Mesothelial cell of epicardium (in vitro differentiated cells): ENCODE measurements around the gene NOS1AP. TPM values are rescaled to one million over a fixed set of nuclear protein-coding genes. Genes with fewer than 3 reads are reported as not detected.
"Not testable (repeated sequence)": the region's sequence is repeated elsewhere in the genome, so short reads cannot be mapped to it uniquely, and the experiment has no call there.

Experiments used
- DNase-seq, 2 experiments: peaks; one replicate each; pipeline ENCODE4 v3.0.0; 2021; ENCODE audit warnings: low spot score in 2 of 2; ENCODE audit not compliant: unreplicated experiment in 2 of 2
- H3K27ac Mint-ChIP-seq: 2 replicates; pipeline ENCODE4 v1.8.0; 2021; ENCODE audit warnings: mixed read lengths
- H3K27me3 Mint-ChIP-seq: 2 replicates; pipeline ENCODE4 v1.8.0; 2021; ENCODE audit warnings: low read depth, mixed read lengths
- H3K36me3 Mint-ChIP-seq: 2 replicates; pipeline ENCODE4 v1.8.0; 2021; ENCODE audit warnings: mixed read lengths
- H3K4me1 Mint-ChIP-seq: 2 replicates; pipeline ENCODE4 v1.8.0; 2021; ENCODE audit warnings: mixed read lengths
- H3K4me3 Mint-ChIP-seq: 2 replicates; pipeline ENCODE4 v1.8.0; 2021; ENCODE audit warnings: mild to moderate bottlenecking, moderate library complexity, mixed read lengths
- H3K9me3 Mint-ChIP-seq: 2 replicates; pipeline ENCODE4 v1.8.0; 2021; ENCODE audit warnings: mixed read lengths
- microRNA-seq: library from miRNA; unstranded; fragments of <30 nt; microRNA quantifications from one replicate; pipeline ENCODE4 v1.2.0, GENCODE V29; 2021; ENCODE audit warnings: inconsistent platforms, mixed read lengths
- total RNA-seq: library from RNA; stranded (reverse); gene quantifications from 3 replicates; pipeline ENCODE4 v1.2.1, GENCODE V29; 2021
- TF ChIP-seq, protein P1 (sequence below): fragments of 200-600 bp; sonication (generic); IDR thresholded peaks from one replicate; pipeline ENCODE4 v1.5.0; 2021; ENCODE audit warnings: antibody characterized with exemption; ENCODE audit not compliant: unreplicated experiment

The NOS1AP gene
- total RNA-seq, 1 donor from 2014 or later, result 4.4 TPM

DNA sequence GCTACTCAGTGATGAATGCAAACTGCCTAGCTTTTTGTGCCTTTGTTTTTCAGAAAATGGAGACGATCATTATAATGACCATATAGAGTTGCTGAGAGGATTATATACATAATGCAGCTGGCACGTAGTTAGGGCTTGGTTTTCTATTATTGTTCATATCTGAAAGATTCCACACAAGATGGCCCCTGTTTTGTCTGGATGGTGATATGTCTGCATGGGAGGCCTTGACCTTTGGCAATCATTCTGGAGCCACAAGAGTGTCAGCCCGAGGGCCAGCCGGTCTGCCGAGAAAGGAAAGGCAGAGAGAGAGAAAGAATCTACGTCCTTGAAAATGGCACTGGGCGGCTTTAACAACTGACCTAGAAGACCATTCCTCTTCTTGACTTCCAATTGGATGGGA, 348.2 kb downstream of the NOS1AP start:
- Mint-ChIP-seq H3K4me3 (no peak overlapping the region), H3K9me3 (peaks cover 11% of the 10 kb centered on the region), H3K36me3 (no peaks in the 10 kb centered on the region), H3K27me3 (peaks cover 3% of the 10 kb centered on the region), H3K27ac (no peak overlapping the region), H3K4me1 (no peaks in the 10 kb centered on the region)
- no peak for DNase-seq
- TF ChIP-seq, protein P1, sequence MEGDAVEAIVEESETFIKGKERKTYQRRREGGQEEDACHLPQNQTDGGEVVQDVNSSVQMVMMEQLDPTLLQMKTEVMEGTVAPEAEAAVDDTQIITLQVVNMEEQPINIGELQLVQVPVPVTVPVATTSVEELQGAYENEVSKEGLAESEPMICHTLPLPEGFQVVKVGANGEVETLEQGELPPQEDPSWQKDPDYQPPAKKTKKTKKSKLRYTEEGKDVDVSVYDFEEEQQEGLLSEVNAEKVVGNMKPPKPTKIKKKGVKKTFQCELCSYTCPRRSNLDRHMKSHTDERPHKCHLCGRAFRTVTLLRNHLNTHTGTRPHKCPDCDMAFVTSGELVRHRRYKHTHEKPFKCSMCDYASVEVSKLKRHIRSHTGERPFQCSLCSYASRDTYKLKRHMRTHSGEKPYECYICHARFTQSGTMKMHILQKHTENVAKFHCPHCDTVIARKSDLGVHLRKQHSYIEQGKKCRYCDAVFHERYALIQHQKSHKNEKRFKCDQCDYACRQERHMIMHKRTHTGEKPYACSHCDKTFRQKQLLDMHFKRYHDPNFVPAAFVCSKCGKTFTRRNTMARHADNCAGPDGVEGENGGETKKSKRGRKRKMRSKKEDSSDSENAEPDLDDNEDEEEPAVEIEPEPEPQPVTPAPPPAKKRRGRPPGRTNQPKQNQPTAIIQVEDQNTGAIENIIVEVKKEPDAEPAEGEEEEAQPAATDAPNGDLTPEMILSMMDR, result no peak

DNA sequence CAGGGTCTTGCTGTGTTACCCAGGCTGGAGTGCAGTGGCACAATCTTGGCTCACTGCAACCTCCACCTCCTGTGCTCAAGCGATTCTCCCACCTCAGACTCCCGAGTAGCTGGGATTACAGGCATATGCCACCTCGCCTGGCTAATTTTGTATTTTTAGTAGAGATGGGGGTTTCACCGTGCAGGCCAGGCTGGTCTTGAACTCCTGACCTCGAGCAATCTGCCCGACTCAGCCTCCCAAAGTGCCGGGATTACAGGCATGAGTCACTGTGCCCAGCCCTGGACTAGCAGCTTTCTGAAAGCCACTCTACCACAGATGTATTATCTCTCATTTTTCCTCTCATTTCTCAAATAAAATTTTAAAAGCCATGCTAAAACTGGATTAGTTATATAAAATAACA, 349.1 kb downstream of the NOS1AP start:
- peaks cover 17% of the 10 kb centered on the region for H3K9me3 Mint-ChIP-seq
- H3K27ac Mint-ChIP-seq, DNase-seq, H3K4me1 Mint-ChIP-seq, H3K4me3 Mint-ChIP-seq, H3K27me3 Mint-ChIP-seq, H3K36me3 Mint-ChIP-seq: not testable (repeated sequence)

DNA sequence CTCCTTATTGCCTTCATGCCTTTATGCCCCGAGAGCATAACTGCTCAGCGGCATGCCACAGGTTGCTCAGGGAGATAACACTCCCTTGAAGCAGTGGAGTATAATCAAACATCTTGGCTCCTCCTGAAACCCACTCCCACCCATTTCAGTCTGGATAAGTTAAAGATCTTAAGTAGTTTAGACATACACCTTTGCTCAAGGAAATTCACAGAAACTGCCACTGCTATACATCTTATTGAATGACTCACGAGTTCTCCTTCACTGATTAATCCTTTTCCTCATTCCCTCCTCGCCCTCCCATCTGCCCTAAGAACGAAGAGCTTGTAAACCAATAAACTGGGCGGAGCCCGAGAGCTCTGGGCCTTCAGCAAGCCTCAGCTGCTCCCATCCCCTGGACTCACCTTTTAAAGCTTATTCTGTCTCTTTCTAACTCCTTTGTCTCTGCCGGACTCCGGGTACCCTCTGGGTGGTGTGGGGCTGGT, 350.0 kb downstream of the NOS1AP start:
- not testable (repeated sequence) for H3K4me3 Mint-ChIP-seq, H3K27ac Mint-ChIP-seq, H3K36me3 Mint-ChIP-seq, H3K4me1 Mint-ChIP-seq, H3K27me3 Mint-ChIP-seq, DNase-seq
- peaks cover 21% of the 10 kb centered on the region for H3K9me3 Mint-ChIP-seq

Small RNAs within 50 kb of the gene (microRNA-seq; reads per million reads assigned to microRNA genes)
- gene MIR4654 (not detected), gene MIR556 (15.8 reads per million, percentile 39 among the genes with 10 or more reads in this experiment)

Other genes starting within 250 kb of the NOS1AP start
- 4.4 to 4.8 TPM (median 4.8 TPM) in 3 replicates for gene OLFML2B, start 45.8 kb upstream of the NOS1AP start, total RNA-seq